ENCODE measurements around the gene CCSER1.
"Not testable (repeated sequence)": the region's sequence is repeated elsewhere in the genome, so short reads cannot be mapped to it uniquely, and the experiment has no call there.

CCSER1 gene

DNA sequence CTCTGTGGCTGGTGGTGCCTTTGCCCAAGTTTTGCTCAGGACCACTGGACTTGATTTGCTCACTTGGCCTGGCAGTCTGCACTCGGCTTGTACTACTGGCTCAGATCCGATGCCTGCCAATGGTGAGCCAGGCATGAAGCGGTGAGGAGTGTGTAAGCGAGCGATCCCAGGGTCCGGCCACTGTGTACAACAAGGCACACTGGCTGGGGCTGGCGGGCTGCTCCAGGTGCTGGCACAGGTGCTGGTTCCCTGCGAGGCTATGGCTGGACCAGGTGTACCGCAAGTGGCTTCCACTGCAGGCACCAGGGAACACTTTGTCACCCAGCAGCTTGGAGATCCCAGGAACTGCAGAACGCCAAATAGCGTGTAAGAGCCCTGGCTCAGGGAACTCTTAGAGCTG is 329.7 kb downstream of the CCSER1 start:
- DNase-seq = no peak

DNA sequence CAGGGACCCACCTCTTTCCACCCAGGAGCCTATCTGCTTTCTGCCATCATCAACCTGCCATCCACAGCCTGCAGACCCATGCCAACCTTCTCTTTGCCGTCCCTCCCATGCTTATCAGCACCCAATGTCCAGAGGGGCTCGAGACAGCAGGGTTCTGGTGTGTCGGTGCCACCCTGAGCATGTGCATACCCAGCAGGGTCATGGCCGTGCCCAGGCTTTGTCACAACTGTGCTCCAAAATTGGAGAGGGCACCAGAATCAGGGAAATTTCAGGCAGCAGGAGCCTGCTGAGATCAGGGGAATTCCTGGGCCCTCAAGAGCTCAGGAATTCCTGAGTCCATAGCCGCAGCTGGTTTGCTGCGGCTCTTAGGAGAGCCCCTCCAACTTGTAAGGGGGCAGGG is 330.6 kb downstream of the CCSER1 start:
- no peak for DNase-seq

DNA sequence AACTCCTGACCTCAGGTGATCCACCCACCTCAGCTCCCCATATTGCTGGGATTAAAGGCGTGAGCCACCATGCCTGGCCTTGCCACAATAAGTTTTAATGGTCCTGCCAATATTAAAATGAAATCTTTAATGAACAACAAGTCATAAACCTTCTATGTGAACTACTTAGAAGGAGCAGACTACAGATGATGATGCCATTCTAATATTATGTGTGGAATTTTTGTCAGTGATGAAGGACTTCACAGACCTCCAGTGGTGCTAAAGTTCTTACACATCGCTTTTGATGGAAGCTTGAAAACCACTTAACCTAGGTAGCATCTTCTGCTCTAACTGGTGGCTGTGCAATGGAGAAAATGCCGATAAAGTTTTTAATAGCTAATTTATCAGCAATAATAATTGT is 331.4 kb downstream of the CCSER1 start:
- no peak for DNase-seq

DNA sequence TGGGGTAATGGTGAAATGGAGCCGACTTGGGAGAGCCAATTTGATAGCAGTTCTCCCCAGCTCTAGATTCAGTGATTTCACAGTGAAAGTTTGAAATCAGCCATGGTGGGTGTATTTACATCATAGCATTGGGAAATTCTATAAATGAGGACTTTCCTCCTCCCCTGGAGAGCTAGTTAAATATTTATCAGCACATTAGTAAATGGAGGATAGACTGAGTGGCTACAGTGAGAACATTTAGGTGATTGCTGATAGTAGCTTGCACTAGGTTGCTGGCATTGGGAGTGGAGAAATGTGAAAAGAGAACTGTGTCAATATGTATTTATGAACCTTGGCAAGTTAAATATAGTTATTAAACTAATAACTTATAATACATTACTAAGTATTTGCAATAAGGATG is 347.3 kb downstream of the CCSER1 start:
- no peak for DNase-seq

DNA sequence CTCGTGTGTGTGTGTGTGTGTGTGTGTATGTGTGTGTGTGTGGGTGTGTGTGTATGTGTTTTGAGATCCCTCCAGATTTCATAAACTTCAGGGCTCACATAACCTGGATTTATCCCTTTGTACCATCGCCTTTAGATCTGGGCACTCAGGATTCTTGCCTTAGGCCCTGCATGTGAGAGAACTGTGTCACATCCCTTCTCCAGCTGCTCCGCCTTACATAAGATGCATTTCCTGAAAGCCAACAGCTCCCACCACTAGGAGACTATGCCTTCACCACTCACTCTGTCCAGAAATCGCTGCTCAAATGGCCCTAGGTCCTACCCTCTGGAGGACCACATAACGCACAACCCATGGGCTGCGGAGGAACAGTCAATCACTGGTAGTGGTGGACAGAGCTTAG is 348.8 kb downstream of the CCSER1 start:
- no peak for DNase-seq

DNA sequence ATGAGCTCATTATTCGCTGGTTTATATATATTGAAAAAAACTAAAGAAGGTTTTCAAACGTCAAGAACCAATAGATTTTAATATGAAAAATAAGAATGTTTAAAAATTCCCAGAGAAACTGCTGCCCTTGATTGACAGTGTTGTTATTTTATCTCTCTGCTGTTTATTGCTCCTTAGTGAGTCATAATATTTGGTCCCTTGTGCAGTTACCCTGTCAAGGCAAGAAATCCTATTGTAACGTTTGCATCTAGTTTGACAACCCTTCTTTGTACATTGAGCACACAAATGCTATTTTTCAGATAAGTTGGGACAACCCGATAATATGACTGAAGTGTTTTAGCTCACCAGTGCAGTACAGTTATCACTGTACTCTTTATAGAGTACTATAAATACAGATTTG is 349.4 kb downstream of the CCSER1 start:
- no peak for DNase-seq

DNA sequence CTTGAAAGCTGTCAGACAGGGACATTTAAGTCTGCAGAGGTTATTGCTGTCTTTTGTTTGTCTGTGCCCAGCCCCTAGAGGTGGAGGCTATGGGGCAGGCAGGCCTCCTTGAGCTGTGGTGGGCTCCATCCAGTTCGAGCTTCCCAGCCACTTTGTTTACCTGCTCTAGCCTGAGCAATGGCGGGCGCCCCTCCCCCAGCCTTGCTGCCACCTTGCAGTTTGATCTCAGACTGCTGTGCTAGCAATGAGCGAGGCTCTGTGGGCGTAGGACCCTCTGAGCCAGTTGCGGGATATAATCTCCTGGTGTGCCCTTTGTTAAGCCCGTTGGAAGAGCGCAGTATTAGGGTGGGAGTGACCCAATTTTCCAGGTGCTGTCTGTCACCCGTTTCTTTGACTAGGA is 357.7 kb downstream of the CCSER1 start:
- not testable (repeated sequence) for DNase-seq

DNA sequence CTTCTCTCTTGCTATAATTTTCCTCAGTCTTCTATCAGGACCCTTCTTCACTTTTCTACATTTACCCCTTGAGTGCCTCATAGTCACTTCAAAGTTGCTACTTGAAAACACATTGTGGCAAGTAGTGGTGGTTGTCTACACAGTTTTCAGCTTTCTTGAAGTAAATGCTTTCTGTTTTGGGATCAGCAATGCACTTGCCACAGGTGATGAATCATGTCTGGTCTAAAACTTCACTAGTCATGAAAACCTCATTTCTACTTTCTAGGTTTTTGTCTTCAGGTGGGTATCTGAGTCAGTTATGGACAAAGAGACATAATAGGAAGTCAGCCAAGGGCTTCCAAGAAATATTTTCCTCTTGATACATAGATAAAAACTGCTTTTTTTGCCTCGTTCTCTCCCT is 359.2 kb downstream of the CCSER1 start:
- DNase-seq = no peak

GRCh38 chr4:90495211-90495610 is 368.0 kb downstream of the CCSER1 start:
- DNase-seq = no peak

- DNase-seq = no peak
These were observed 368.7 kb downstream of the CCSER1 start for GRCh38 chr4:90495936-90496335.

- no peak for DNase-seq
These were observed 371.0 kb downstream of the CCSER1 start for GRCh38 chr4:90498175-90498574.

- DNase-seq = no peak
These were observed 376.5 kb downstream of the CCSER1 start for GRCh38 chr4:90503677-90504076.

GRCh38 chr4:90515191-90515590 is 388.0 kb downstream of the CCSER1 start:
- DNase-seq = no peak

DNA sequence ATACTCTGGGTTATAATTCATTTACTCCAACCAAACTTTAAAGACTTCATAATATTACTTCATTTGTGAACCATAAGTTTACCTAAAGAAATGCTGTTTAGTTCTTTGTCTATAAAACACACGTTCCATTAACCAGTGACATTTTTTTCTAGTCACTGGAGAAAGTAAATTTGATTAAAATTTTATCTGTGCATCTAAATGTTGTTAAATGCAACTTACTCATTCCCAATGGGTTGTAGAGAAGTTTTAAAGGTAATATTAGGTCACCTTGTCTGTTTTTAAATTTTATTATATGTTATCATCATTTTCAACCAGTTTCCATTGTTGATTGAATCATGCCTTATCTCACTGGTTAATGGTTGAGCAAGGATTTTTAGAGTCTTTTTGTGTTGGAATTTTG is 401.4 kb downstream of the CCSER1 start:
- DNase-seq = no peak

GRCh38 chr4:90536408-90536807 is 409.2 kb downstream of the CCSER1 start:
- DNase-seq = no peak

GRCh38 chr4:90537491-90537890 is 410.3 kb downstream of the CCSER1 start:
- no peak for DNase-seq

DNA sequence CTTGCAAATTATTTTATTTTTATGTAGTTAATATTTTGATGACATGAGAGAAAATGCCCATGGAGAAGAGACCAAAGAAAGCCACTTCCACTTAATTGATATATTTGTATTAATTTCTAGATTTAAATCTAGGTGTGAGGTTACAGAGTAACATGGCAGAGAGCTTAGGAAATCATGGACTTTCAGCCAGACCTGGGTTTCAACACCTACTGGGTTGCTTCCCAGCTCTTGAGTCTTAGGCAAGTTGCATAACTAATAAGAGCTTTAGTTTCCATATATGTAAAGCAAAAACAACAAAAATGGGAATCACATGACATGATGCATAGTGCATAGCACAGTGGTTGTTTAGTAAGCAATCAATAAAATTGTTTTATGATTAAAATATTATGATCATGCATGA is 413.3 kb downstream of the CCSER1 start:
- DNase-seq = no peak

DNA sequence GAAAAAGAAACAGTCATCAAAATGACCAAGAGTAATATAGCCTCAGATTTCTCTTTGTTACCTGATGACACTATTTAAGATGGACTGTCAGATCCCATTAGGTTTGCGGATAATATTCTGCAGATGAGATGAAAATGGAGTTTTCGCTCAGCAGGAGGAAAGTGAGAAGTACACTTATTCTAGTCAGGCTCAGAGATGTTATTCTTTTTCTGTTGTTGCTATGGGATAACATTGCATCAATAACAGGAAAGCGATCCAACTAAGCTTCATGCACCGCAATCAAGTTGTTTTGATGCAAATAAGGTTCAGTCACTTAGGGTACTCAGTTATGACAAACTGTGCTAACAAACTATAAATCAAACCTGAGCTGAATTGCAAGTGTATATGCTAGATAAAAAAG is 415.0 kb downstream of the CCSER1 start:
- DNase-seq = no peak

DNA sequence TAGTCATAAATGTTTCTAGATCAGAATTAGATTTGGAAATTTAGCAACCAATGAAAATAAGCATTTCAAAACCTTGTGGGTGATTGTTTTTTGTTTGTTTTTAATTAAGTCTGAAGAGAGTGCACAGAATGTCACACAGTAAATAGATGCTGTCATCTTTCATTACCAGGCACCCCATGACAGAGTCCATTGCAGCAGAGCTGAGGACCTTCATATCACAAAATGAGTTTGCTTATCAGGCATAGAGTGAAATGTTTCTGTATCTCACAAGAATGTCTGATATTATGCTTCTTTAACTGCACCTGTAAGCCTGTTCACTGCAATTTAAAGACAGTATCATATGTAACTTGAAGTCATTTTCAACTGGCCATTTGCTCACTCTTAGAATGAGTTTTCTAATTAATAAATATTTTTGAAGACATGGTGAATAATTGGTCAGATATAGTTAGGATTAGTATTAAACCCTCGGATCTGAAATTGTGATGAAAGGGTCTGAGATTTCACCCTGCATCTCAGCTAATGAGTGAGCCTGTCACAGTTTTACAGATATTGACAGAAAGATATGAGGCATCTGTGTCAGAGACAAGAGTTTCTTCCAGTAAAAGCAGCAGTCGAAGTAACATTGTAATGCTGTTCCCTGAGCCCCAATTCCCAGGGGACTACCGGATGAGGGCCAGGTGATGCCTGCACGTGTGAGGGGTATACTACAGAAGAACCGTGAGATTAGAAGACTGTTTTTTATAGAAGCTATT is 416.4 kb downstream of the CCSER1 start:
- DNase-seq = no peak

GRCh38 chr4:90544532-90545045 is 417.4 kb downstream of the CCSER1 start:
- no peak for DNase-seq

DNA sequence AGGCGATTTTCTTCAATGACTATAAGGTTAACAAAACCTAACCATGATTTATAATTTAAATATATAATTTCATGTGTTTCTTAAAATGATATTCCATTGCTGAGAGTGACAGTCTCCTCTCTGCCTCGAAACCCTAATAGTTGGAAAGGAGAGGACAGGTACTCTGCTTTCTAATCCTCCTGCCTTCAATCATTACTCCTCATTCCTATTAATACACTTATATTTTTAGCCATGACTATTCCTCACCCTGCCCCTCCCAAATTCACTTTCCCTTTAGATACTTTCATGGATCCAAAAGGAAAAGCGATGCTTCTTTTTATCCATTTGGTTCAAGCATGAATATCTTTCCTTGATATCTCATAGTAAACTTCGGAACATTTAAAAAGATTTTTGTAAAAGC is 418.2 kb downstream of the CCSER1 start:
- no peak for DNase-seq

DNA sequence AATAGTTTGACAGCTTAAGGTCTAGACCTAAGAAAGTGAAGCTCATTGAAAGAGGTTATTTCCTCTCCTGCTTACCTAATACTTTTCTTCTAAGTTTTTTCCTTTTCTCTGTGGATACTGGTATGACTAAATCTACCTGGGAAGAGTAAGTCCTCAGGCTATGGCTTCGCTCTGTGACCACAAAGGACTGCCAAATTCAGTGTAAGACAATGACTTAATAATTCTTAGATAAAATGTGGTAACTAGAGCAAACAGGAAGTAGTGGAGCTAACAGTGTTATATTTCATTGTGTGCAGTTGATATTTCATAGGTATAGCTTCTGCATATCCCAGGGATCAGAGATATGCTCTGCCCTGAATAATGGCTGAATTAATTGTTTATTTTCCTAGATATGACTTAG is 418.9 kb downstream of the CCSER1 start:
- no peak for DNase-seq

DNA sequence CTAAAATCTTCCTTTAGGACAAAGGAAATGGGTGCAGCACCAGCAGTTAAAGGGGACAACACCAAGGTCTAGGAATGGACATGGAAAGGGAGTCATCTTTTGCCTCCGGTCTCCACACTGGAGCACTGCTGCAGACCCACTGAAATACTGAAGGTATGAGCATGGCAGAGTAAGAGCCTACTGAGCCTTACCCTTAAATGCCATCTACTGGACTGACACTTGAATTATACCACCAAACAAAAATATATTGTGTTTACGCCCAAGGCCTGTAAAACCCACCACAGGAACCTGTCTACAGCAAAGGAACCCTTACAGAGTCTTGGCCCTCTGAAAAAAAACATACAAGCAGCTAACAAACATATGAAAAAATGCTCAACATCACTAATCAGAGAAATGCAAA is 443.4 kb downstream of the CCSER1 start:
- DNase-seq = no peak

DNA sequence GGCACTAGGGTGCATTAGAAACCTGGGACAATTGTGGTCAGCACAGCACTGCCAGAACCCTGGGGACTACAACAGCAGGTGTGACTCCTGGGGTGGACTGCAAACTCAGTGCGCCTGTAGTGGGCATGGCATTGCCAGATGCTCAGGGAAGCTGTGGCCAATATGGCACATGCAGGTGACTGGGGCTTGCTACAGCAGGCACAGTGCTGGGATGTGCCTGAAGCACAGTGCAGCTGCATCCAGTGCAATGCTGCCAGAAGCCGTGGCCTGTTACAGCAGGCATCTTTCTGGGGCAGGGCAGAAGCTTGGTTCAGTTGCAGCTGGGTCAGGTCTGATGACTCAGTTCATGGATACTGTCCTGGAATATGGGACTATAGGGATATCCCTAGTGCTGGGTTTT is 445.8 kb downstream of the CCSER1 start:
- no peak for DNase-seq

GRCh38 chr4:90575371-90575770 is 448.2 kb downstream of the CCSER1 start:
- DNase-seq = no peak
